Endothelial cell of umbilical vein (primary cell): ENCODE measurements around the gene PRR5. TPM values are rescaled to one million over a fixed set of nuclear protein-coding genes. Genes with fewer than 3 reads are reported as not detected.

Source experiments
- BruUV-seq: library from RNA; stranded (reverse); fragments of 400-500 nt; replicated peaks from 2 replicates; lab custom pipeline; 2021; lab: Mats Ljungman, UMichigan
- CTCF ChIA-PET: fragments of 300-600, 350-600 bp; sonication (Branson Sonifier 250); formaldehyde crosslinking; loops from one replicate; lab custom pipeline; 2021; ENCODE audit warnings: antibody characterized with exemption, inconsistent platforms; lab: Charles Lee
- POLR2A ChIA-PET: fragments of 300-600, 350-600 bp; sonication (Branson Sonifier 250); formaldehyde crosslinking; loops from one replicate; lab custom pipeline; 2021; ENCODE audit warnings: antibody characterized with exemption, inconsistent platforms; lab: Charles Lee
- DNase-seq: peaks from one replicate; pipeline ENCODE4 v3.0.0-alpha.2; 2011; ENCODE audit warnings: low read depth, low spot score
- FAIRE-seq: peaks from 2 replicates; lab custom pipeline; 2011; peaks lifted over from hg19 to GRCh38; lab: Jason Lieb, UNC
- H2AFZ ChIP-seq: 2 replicates; pipeline ENCODE4 v1.6.0; 2012; ENCODE audit warnings: low read depth, low read length, control low read depth, inconsistent platforms
- H3K27ac ChIP-seq: 2 replicates; pipeline ENCODE4 v1.5.1; 2011; ENCODE audit warnings: low read depth, mild to moderate bottlenecking, control low read depth, low read length, moderate library complexity; ENCODE audit not compliant: insufficient read depth
- H3K27me3 ChIP-seq, 2 experiments: 2 replicates each; pipeline versions ENCODE4 v1.6.0 to v1.6.1; 2011; ENCODE audit warnings: low read length in 2 of 2, mixed read lengths in 1 of 2; ENCODE audit not compliant: control insufficient read depth in 2 of 2, insufficient read depth in 2 of 2
- H3K36me3 ChIP-seq, 2 experiments: 2 replicates in 1 of 2; 3 replicates in 1 of 2; pipeline ENCODE4 v1.5.1; 2011; ENCODE audit warnings: low read length in 2 of 2, mild to moderate bottlenecking in 1 of 2, moderate library complexity in 1 of 2; ENCODE audit not compliant: control insufficient read depth in 2 of 2, insufficient read depth in 2 of 2; ENCODE audit errors: extremely low read depth in 1 of 2
- H3K4me1 ChIP-seq: 3 replicates; pipeline ENCODE4 v1.5.1; 2011; ENCODE audit warnings: mild to moderate bottlenecking, low read length; ENCODE audit not compliant: control insufficient read depth, insufficient read depth; ENCODE audit errors: extremely low read depth
- H3K4me2 ChIP-seq: 2 replicates; pipeline ENCODE4 v1.6.1; 2011; ENCODE audit warnings: low read length, control low read depth, mixed read lengths; ENCODE audit not compliant: insufficient read depth
- H3K4me3 ChIP-seq, 3 experiments: fragments of 200-600 bp in 1 of 3; sonication (generic), shearing (Covaris generic) in 1 of 3; replicated peaks in 1 of 3; 2 replicates each; pipeline ENCODE4 v1.5.1; 2011 to 2016; ENCODE audit warnings: control low read depth in 3 of 3, low read length in 3 of 3, mild to moderate bottlenecking in 2 of 3, inconsistent platforms in 1 of 3, low read depth in 1 of 3, moderate library complexity in 1 of 3; ENCODE audit not compliant: insufficient read depth in 1 of 3
- H3K79me2 ChIP-seq: 2 replicates; pipeline ENCODE4 v1.6.0; 2012; ENCODE audit warnings: low read length, inconsistent platforms; ENCODE audit not compliant: control insufficient read depth, insufficient read depth
- H3K9ac ChIP-seq: replicated peaks from 2 replicates; pipeline ENCODE3; 2011; ENCODE audit warnings: low read length, control low read depth; ENCODE audit not compliant: insufficient read depth; ENCODE audit errors: extremely low read depth
- H3K9me1 ChIP-seq: replicated peaks from 3 replicates; pipeline ENCODE4 v1.6.0; 2011; ENCODE audit warnings: mild to moderate bottlenecking, low read length; ENCODE audit not compliant: control insufficient read depth, insufficient read depth; ENCODE audit errors: extremely low read depth
- H3K9me3 ChIP-seq: replicated peaks from 2 replicates; pipeline ENCODE4 v1.5.1; 2012; ENCODE audit warnings: low read length, inconsistent platforms; ENCODE audit not compliant: control insufficient read depth, insufficient read depth
- H4K20me1 ChIP-seq: replicated peaks from 2 replicates; pipeline ENCODE3; 2011; ENCODE audit warnings: mild to moderate bottlenecking, low read length; ENCODE audit not compliant: control insufficient read depth, insufficient read depth; ENCODE audit errors: extremely low read depth
- EZH2 ChIP-seq: IDR thresholded peaks from 2 replicates; pipeline ENCODE4 v1.6.1; 2012; ENCODE audit warnings: borderline replicate concordance, low read depth, mild to moderate bottlenecking, moderate library complexity, low read length, inconsistent platforms; ENCODE audit not compliant: severe bottlenecking
- FOS ChIP-seq: IDR thresholded peaks from 2 replicates; pipeline ENCODE4 v1.6.1; 2011; ENCODE audit warnings: mild to moderate bottlenecking, low read length, moderate library complexity, borderline replicate concordance; ENCODE audit not compliant: insufficient read depth
- GATA2 ChIP-seq: IDR thresholded peaks from 2 replicates; pipeline ENCODE4 v1.7.0; 2011; ENCODE audit warnings: low read depth, mild to moderate bottlenecking, moderate library complexity, mixed read lengths, low read length; ENCODE audit not compliant: insufficient read length, insufficient read depth
- JUN ChIP-seq: IDR thresholded peaks from 2 replicates; pipeline ENCODE4 v1.6.1; 2011; ENCODE audit warnings: borderline replicate concordance, low read depth; ENCODE audit not compliant: insufficient read length, insufficient read depth
- MYC ChIP-seq: IDR thresholded peaks from one replicate; pipeline ENCODE4 v1.6.1; 2011; ENCODE audit warnings: mild to moderate bottlenecking, low read depth, low read length
- POLR2A ChIP-seq: IDR thresholded peaks from 2 replicates; pipeline ENCODE4 v1.6.1; 2012; ENCODE audit warnings: low read depth, mild to moderate bottlenecking, control low read depth, low read length
- POLR2AphosphoS5 ChIP-seq: IDR thresholded peaks from 2 replicates; pipeline ENCODE4 v1.6.1; 2012; ENCODE audit warnings: low read depth, mild to moderate bottlenecking, control low read depth, low read length, moderate library complexity; ENCODE audit not compliant: insufficient read depth
- dilution Hi-C: fragments of 300-500 bp; cut with MboI; formaldehyde crosslinking; loops from one replicate; pipeline ENCODE4 v1.15.0; 2019; ENCODE audit warnings: low sequenced_read_pairs; ENCODE audit not compliant: extremely low pct_ligation_motif_present
- intact Hi-C: fragments of 100-400 bp; cut with micrococcal nuclease; formaldehyde crosslinking; loops from one replicate; pipeline ENCODE4 v1.10.0; 2022
- polyA plus RNA-seq, 4 experiments: library from polyadenylated mRNA; depleted of rRNA in 3 of 4; stranded (reverse) in 3 of 4; unstranded in 1 of 4; fragments of >200 nt; gene quantifications; 2 replicates each; pipeline versions ENCODE4 v1.2.1 to v1.2.3, GENCODE V29; 2011 to 2012; ENCODE audit warnings: missing spikeins in 1 of 4
- total RNA-seq: library from RNA; stranded (reverse); gene quantifications from 2 replicates; pipeline ENCODE4 v1.2.3, GENCODE V29; 2021
- TF ChIP-seq, protein P1 (sequence below), 2 donors: IDR thresholded peaks; 1 replicate in 1 of 2; 2 replicates in 1 of 2; pipeline ENCODE4 v1.5.1; 2011; ENCODE audit warnings: low read length in 2 of 2, mild to moderate bottlenecking in 2 of 2, moderate library complexity in 2 of 2, control low read depth in 1 of 2, inconsistent platforms in 1 of 2, low read depth in 1 of 2; ENCODE audit not compliant: insufficient read depth in 1 of 2; ENCODE audit errors: extremely low read depth in 1 of 2
- TF ChIP-seq, protein P2 (sequence below): IDR thresholded peaks from 2 replicates; pipeline ENCODE4 v1.6.1; 2011; ENCODE audit not compliant: insufficient read depth, insufficient read length

PRR5 gene
- total and polyA plus RNA-seq, 2 donors (not counting 3 experiments of a cell fraction or from before 2014, with no cell fraction given): 4.3 to 9.0 TPM

DNA sequence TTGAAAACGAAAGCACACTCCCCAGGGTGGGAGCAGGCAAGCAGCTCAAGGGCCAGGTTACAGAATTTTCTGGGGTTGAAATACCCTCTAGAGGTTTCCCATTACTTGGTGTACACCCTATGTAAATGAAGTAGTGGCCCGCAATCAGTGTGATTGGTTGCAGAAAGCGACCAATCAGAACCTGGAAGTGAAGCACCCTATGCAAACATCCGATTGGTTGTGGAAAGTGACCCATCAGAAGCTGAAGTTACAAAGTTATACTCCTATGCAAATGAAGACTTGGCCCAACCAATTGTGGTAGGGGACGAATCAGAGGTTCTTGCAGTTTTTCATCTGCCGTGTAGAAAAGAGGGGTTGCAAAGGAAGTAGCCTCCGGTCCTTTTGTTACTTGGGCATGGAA lies 19.2 kb downstream of the PRR5 start:
- DNase-seq (no peak), FAIRE-seq (peak; percentile 28)
- Histone ChIP-seq H3K9me3 (no peaks in the 10 kb centered on the region), H2AFZ (no peak overlapping the region), H3K4me2 (no peak overlapping the region), H3K36me3 (no peaks in the 10 kb centered on the region), H4K20me1 (no peaks in the 10 kb centered on the region), H3K4me3 (no peak overlapping the region), H3K9ac (no peak overlapping the region), H3K27me3 (no peaks in the 10 kb centered on the region), H3K4me1 (no peaks in the 10 kb centered on the region), H3K79me2 (no peaks in the 10 kb centered on the region), H3K9me1 (no peaks in the 10 kb centered on the region), H3K27ac (no peak overlapping the region)
- POLR2A ChIA-PET: no interaction called here
- dilution Hi-C loops (no loop called here), intact Hi-C loops (no loop called here)
- CTCF ChIA-PET: no interaction called here
- TF ChIP-seq GATA2 (no peak), JUN (no peak)
- TF ChIP-seq, protein P1, sequence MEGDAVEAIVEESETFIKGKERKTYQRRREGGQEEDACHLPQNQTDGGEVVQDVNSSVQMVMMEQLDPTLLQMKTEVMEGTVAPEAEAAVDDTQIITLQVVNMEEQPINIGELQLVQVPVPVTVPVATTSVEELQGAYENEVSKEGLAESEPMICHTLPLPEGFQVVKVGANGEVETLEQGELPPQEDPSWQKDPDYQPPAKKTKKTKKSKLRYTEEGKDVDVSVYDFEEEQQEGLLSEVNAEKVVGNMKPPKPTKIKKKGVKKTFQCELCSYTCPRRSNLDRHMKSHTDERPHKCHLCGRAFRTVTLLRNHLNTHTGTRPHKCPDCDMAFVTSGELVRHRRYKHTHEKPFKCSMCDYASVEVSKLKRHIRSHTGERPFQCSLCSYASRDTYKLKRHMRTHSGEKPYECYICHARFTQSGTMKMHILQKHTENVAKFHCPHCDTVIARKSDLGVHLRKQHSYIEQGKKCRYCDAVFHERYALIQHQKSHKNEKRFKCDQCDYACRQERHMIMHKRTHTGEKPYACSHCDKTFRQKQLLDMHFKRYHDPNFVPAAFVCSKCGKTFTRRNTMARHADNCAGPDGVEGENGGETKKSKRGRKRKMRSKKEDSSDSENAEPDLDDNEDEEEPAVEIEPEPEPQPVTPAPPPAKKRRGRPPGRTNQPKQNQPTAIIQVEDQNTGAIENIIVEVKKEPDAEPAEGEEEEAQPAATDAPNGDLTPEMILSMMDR (IDR thresholded peaks at IDR 0.05; ENCODE audit: extremely low read depth in 1 of 2, insufficient read depth in 1 of 2, low read depth in 1 of 2, low read length in 2 of 2): no peak
- BruUV-seq: no TSS peak

DNA sequence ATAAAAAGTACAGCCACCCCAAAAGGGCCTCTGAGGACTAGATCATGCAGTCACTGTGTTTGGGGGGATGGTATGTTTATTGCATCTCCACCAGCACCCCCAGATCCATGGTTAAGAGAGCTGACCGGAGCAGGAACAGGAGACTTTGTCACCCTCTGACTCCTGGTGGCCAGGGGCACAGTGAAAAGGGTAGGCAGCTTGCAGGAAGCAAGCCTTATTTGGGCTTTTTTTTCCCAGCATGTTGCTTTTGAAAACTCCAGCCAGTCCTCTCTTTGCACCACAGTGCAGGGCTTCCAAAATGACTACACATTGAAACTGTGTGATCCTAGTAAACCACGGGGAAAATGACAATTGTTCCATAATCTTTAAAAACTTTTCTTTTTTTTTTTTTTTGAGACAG lies 20.6 kb downstream of the PRR5 start:
- no peaks in the 10 kb centered on the region for H3K9me3 ChIP-seq
- intact Hi-C loops (no loop called here), dilution Hi-C loops (no loop called here)
- TF ChIP-seq, protein P1 (IDR thresholded peaks at IDR 0.05; ENCODE audit: extremely low read depth in 1 of 2, insufficient read depth in 1 of 2, low read depth in 1 of 2, low read length in 2 of 2): no peak
- TF ChIP-seq FOS: no peak
- TF ChIP-seq EZH2: no peak
- TF ChIP-seq MYC: no peak
- TF ChIP-seq JUN: no peak
- TF ChIP-seq POLR2A: no peak
- TF ChIP-seq POLR2AphosphoS5: no peak
- TF ChIP-seq, protein P2, sequence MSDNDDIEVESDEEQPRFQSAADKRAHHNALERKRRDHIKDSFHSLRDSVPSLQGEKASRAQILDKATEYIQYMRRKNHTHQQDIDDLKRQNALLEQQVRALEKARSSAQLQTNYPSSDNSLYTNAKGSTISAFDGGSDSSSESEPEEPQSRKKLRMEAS: no peak
- TF ChIP-seq GATA2: no peak
- DNase-seq: no peak
- no peak overlapping the region for H3K27ac ChIP-seq
- H3K79me2 ChIP-seq: no peaks in the 10 kb centered on the region
- no peak overlapping the region for H3K9ac ChIP-seq
- no peak overlapping the region for H3K4me2 ChIP-seq
- no peaks in the 10 kb centered on the region for H3K36me3 ChIP-seq
- no peaks in the 10 kb centered on the region for H3K27me3 ChIP-seq
- no TSS peak for BruUV-seq
- ChIA-PET POLR2A (interaction anchor here (0.7 kb wide), 1 partner anchor 9 kb away, joined by 3 read pairs; no protein-coding TSS in a partner anchor), CTCF (no interaction called here)
- H4K20me1 ChIP-seq: no peaks in the 10 kb centered on the region
- no peak overlapping the region for H3K4me3 ChIP-seq
- no peaks in the 10 kb centered on the region for H3K9me1 ChIP-seq
- no peaks in the 10 kb centered on the region for H3K4me1 ChIP-seq
- no peak for FAIRE-seq
- no peak overlapping the region for H2AFZ ChIP-seq
